CD4-positive, alpha-beta T cell (primary cell): Measurements from ENCODE around the gene NME4. TPM values are rescaled to one million over a fixed set of nuclear protein-coding genes. Genes with fewer than 3 reads are reported as not detected.
"Not testable (repeated sequence)": the region's sequence is repeated elsewhere in the genome, so short reads cannot be mapped to it uniquely, and the experiment has no call there.

Experiments used
- ATAC-seq: fragments of 200-7000 bp; cut with Tn5 transposase; one replicate; pipeline ENCODE4 v1.10.0; 2022; ENCODE audit warnings: mild to moderate bottlenecking; ENCODE audit not compliant: poor library complexity
- CTCF ChIA-PET: fragments of 350-600 bp; sonication (Branson Sonifier 250); formaldehyde crosslinking; loops from one replicate; lab custom pipeline; 2021; ENCODE audit warnings: antibody characterized with exemption, inconsistent platforms; lab: Charles Lee
- POLR2A ChIA-PET: fragments of 350-600 bp; sonication (Branson Sonifier 250); formaldehyde crosslinking; loops from one replicate; lab custom pipeline; 2021; ENCODE audit warnings: antibody characterized with exemption, inconsistent platforms; lab: Charles Lee
- DNase-seq, 14 experiments: peaks; one replicate each; pipeline ENCODE4 v3.0.0-alpha.2; 2013 to 2020; ENCODE audit warnings: mixed read lengths in 2 of 14
- H3K27ac ChIP-seq, 2 donors: one replicate each; pipeline versions ENCODE4 v1.5.1 to v1.7.0; 2013; ENCODE audit warnings: low read length in 2 of 2, low read depth in 1 of 2, mild to moderate bottlenecking in 1 of 2
- H3K27me3 ChIP-seq, 2 experiments: 1 replicate in 1 of 2; 2 replicates in 1 of 2; pipeline versions ENCODE4 v1.6.1 to v1.7.0; 2013; ENCODE audit warnings: low read length in 2 of 2, control low read depth in 1 of 2, mild to moderate bottlenecking in 1 of 2, moderate library complexity in 1 of 2; ENCODE audit not compliant: insufficient read depth in 2 of 2, control insufficient read depth in 1 of 2
- H3K36me3 ChIP-seq: one replicate; pipeline ENCODE4 v1.6.1; 2013; ENCODE audit warnings: low read length, control low read depth; ENCODE audit not compliant: insufficient read depth
- H3K4me1 ChIP-seq: one replicate; pipeline ENCODE4 v1.6.1; 2013; ENCODE audit warnings: low read length, control low read depth; ENCODE audit not compliant: insufficient read depth
- H3K4me3 ChIP-seq: one replicate; pipeline ENCODE4 v1.5.1; 2013; ENCODE audit warnings: mild to moderate bottlenecking, low read length, moderate library complexity
- H3K9me3 ChIP-seq, 2 experiments: 1 replicate in 1 of 2; 2 replicates in 1 of 2; pipeline versions ENCODE4 v1.6.1 to v1.7.0; 2013; ENCODE audit warnings: low read length in 2 of 2, mild to moderate bottlenecking in 2 of 2, control low read depth in 1 of 2, moderate library complexity in 1 of 2; ENCODE audit not compliant: control insufficient read depth in 1 of 2, insufficient read depth in 1 of 2
- H3K27ac Mint-ChIP-seq: one replicate; pipeline ENCODE4 v1.8.0; 2020; ENCODE audit warnings: mixed read lengths
- H3K27me3 Mint-ChIP-seq: one replicate; pipeline ENCODE4 v1.8.0; 2021; ENCODE audit warnings: mixed read lengths
- H3K36me3 Mint-ChIP-seq: one replicate; pipeline ENCODE4 v1.8.0; 2021; ENCODE audit warnings: low read depth, mixed read lengths
- H3K4me1 Mint-ChIP-seq: one replicate; pipeline ENCODE4 v1.8.0; 2021; ENCODE audit warnings: low read depth, mixed read lengths
- H3K4me3 Mint-ChIP-seq: one replicate; pipeline ENCODE4 v1.8.0; 2020; ENCODE audit warnings: mild to moderate bottlenecking, mixed read lengths
- H3K9me3 Mint-ChIP-seq: one replicate; pipeline ENCODE4 v1.8.0; 2020; ENCODE audit warnings: mixed read lengths
- intact Hi-C, 2 experiments: fragments of 100-400 bp; cut with DNase I in 1 of 2; cut with micrococcal nuclease in 1 of 2; formaldehyde crosslinking; loops; one replicate each; pipeline versions ENCODE4 v1.15.1 to v1.9.0; 2023 to 2025; cut with DNase I, micrococcal nuclease
- total RNA-seq, 174 experiments: library from RNA in 2 of 174; stranded (reverse) in 2 of 174; gene quantifications; one replicate each; pipeline ENCODE4 v1.2.3 and lab custom pipeline; 2021 to 2026
- TF ChIP-seq, protein P1 (sequence below): fragments of 200-600 bp; IDR thresholded peaks from one replicate; pipeline ENCODE4 v1.8.0; 2022; ENCODE audit warnings: antibody characterized with exemption, mild to moderate bottlenecking

Gene NME4
- total RNA-seq, 2 experiments from 2014 or later: 31.2 to 32.6 TPM

DNA sequence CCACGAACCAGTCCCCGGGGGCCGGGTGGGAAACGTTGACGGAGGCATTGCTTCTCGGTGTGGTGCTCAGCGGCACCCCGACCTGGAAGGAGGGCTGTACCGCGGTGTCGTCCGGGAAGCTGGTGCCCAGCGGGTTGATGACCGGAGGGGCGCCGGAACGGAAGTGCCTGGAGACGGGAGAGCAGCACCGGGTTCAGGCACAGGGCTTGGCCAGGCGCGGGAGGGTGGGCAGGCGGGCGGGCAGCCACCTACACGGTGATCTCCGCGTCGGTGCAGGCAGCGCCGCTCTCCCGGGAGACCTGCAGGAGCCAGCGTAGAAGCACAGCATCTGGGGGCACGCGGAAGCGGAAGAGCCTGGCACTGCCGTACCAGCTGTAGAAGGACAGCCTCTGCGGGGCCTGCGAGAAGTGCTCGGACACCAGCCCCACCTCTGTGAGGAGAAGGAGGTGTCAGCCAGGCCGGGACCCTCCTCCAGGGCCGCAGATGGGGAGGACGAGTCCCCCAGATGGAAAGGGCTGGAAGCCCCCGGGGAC is 19.5 kb upstream of the NME4 start:
- no peak overlapping the region for H3K27ac ChIP-seq
- no peak for DNase-seq
- Mint-ChIP-seq H3K27ac (no peak overlapping the region), H3K4me1 (peaks cover 13% of the 10 kb centered on the region), H3K9me3 (no peaks in the 10 kb centered on the region), H3K4me3 (no peak overlapping the region), H3K27me3 (no peaks in the 10 kb centered on the region), H3K36me3 (peaks cover 26% of the 10 kb centered on the region)
- no peaks in the 10 kb centered on the region for H3K9me3 ChIP-seq
- H3K36me3 ChIP-seq: peaks cover 43% of the 10 kb centered on the region
- ChIA-PET CTCF (no interaction called here), POLR2A (no interaction called here)
- no peak for ATAC-seq
- peaks cover 34% of the 10 kb centered on the region for H3K4me1 ChIP-seq
- intact Hi-C loops: no loop called here
- TF ChIP-seq, protein P1, sequence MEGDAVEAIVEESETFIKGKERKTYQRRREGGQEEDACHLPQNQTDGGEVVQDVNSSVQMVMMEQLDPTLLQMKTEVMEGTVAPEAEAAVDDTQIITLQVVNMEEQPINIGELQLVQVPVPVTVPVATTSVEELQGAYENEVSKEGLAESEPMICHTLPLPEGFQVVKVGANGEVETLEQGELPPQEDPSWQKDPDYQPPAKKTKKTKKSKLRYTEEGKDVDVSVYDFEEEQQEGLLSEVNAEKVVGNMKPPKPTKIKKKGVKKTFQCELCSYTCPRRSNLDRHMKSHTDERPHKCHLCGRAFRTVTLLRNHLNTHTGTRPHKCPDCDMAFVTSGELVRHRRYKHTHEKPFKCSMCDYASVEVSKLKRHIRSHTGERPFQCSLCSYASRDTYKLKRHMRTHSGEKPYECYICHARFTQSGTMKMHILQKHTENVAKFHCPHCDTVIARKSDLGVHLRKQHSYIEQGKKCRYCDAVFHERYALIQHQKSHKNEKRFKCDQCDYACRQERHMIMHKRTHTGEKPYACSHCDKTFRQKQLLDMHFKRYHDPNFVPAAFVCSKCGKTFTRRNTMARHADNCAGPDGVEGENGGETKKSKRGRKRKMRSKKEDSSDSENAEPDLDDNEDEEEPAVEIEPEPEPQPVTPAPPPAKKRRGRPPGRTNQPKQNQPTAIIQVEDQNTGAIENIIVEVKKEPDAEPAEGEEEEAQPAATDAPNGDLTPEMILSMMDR: no peak
- no peaks in the 10 kb centered on the region for H3K27me3 ChIP-seq
- H3K4me3 ChIP-seq: no peak overlapping the region

- H3K27me3 Mint-ChIP-seq, H3K9me3 ChIP-seq, H3K9me3 Mint-ChIP-seq, CTCF ChIA-PET, H3K4me3 ChIP-seq, DNase-seq, intact Hi-C loops, ATAC-seq, H3K27me3 ChIP-seq, H3K27ac Mint-ChIP-seq: not testable (repeated sequence)
- POLR2A ChIA-PET: interaction anchor here (3.4 to 5.9 kb wide), 2 partner anchors 7 to 24 kb away, joined by 19 to 60 read pairs; partner anchors contain the start of genes AXIN1 and MRPL28
- Mint-ChIP-seq H3K4me3 (peak overlapping the region; percentile 34), H3K4me1 (peaks cover 21% of the 10 kb centered on the region), H3K36me3 (peaks cover 25% of the 10 kb centered on the region)
- H3K4me1 ChIP-seq: peaks cover 42% of the 10 kb centered on the region
- H3K36me3 ChIP-seq: peaks cover 40% of the 10 kb centered on the region
- H3K27ac ChIP-seq: peak overlapping the region; percentile 30 to 40
Observed at GRCh38 chr16:378113-378820, 18.7 kb upstream of the NME4 start.

- H3K4me1 Mint-ChIP-seq: peaks cover 26% of the 10 kb centered on the region
- Histone ChIP-seq H3K27me3 (no peaks in the 10 kb centered on the region), H3K9me3 (no peaks in the 10 kb centered on the region), H3K27ac (peak overlapping the region; percentile 30 to 40), H3K4me1 (peaks cover 48% of the 10 kb centered on the region), H3K36me3 (peaks cover 35% of the 10 kb centered on the region), H3K4me3 (no peak overlapping the region)
- ChIA-PET POLR2A (interaction anchor here (0.5 to 5.9 kb wide), 5 partner anchors 8 to 197 kb away, joined by 3 to 60 read pairs (median 5); partner anchors contain the start of genes AXIN1, DECR2 and MRPL28), CTCF (no interaction called here)
- peaks cover 22% of the 10 kb centered on the region for H3K36me3 Mint-ChIP-seq
- DNase-seq (no peak), ATAC-seq (no peak)
- H3K27me3 Mint-ChIP-seq: no peaks in the 10 kb centered on the region
- H3K9me3 Mint-ChIP-seq: no peaks in the 10 kb centered on the region
- peak overlapping the region; percentile 98 for H3K27ac Mint-ChIP-seq
- intact Hi-C loops: no loop called here
- TF ChIP-seq, protein P1: no peak
- peak overlapping the region; percentile 62 for H3K4me3 Mint-ChIP-seq
Observed at GRCh38 chr16:378821-379182, 18.2 kb upstream of the NME4 start.
